Neutrophil (primary cell): ENCODE results near the gene PERCC1.

Experiments
- H3K27ac ChIP-seq: fragments of 200-600 bp; sonication (generic); 2 replicates; pipeline ENCODE4 v1.5.1; 2016; ENCODE audit warnings: mild to moderate bottlenecking, moderate library complexity
- H3K27me3 ChIP-seq: fragments of 200-600 bp; sonication (generic); 2 replicates; pipeline ENCODE4 v1.6.0; 2016; ENCODE audit warnings: mild to moderate bottlenecking
- H3K36me3 ChIP-seq: fragments of 200-600 bp; sonication (generic); 2 replicates; pipeline ENCODE4 v1.5.1; 2017
- H3K4me1 ChIP-seq, 2 experiments: fragments of 200-600 bp in 1 of 2; sonication (generic) in 1 of 2; 1 replicate in 1 of 2; 2 replicates in 1 of 2; pipeline versions ENCODE4 v1.5.1 to v1.6.1; 2013 to 2016; ENCODE audit warnings: low read depth in 1 of 2, low read length in 1 of 2, mild to moderate bottlenecking in 1 of 2, moderate library complexity in 1 of 2; ENCODE audit not compliant: control insufficient read depth in 1 of 2, insufficient read depth in 1 of 2
- H3K4me3 ChIP-seq, 2 experiments: fragments of 200-600 bp in 1 of 2; sonication (generic) in 1 of 2; 1 replicate in 1 of 2; 2 replicates in 1 of 2; pipeline ENCODE4 v1.5.1; 2013 to 2016; ENCODE audit warnings: low read depth in 1 of 2, low read length in 1 of 2, mild to moderate bottlenecking in 1 of 2, moderate library complexity in 1 of 2
- H3K9me3 ChIP-seq: fragments of 200-600 bp; sonication (generic); 2 replicates; pipeline ENCODE4 v1.5.1; 2016
- TF ChIP-seq, protein P1 (sequence below): fragments of 200-600 bp; sonication (generic); IDR thresholded peaks from 2 replicates; pipeline ENCODE4 v1.5.1; 2016; ENCODE audit warnings: antibody characterized with exemption

Gene PERCC1

DNA sequence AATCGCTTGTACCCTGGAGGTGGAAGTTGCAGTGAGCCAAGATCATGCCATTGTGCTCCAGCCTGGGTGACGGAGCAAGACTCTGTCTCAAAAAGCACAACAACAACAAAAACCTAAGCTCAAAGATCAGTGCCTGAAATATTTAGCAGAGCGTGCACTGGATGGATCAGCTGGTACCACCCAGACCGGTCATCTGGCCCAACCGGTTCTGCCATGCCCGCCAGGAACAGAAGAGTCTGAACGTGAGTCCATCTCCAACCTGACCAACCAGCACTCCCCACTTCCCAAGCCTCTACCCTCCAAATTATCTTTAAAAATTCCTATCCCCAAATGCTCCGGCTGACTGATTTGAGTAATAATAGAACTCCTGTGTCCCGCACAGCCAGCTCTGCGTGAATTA lies 8.8 kb upstream of the PERCC1 start:
- Histone ChIP-seq H3K27ac (no peak overlapping the region), H3K4me3 (no peak overlapping the region), H3K27me3 (no peaks in the 10 kb centered on the region), H3K9me3 (no peaks in the 10 kb centered on the region), H3K36me3 (no peaks in the 10 kb centered on the region), H3K4me1 (peaks cover 13 to 16% of the 10 kb centered on the region in 2 experiments)
- TF ChIP-seq, protein P1, sequence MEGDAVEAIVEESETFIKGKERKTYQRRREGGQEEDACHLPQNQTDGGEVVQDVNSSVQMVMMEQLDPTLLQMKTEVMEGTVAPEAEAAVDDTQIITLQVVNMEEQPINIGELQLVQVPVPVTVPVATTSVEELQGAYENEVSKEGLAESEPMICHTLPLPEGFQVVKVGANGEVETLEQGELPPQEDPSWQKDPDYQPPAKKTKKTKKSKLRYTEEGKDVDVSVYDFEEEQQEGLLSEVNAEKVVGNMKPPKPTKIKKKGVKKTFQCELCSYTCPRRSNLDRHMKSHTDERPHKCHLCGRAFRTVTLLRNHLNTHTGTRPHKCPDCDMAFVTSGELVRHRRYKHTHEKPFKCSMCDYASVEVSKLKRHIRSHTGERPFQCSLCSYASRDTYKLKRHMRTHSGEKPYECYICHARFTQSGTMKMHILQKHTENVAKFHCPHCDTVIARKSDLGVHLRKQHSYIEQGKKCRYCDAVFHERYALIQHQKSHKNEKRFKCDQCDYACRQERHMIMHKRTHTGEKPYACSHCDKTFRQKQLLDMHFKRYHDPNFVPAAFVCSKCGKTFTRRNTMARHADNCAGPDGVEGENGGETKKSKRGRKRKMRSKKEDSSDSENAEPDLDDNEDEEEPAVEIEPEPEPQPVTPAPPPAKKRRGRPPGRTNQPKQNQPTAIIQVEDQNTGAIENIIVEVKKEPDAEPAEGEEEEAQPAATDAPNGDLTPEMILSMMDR, result no peak

DNA sequence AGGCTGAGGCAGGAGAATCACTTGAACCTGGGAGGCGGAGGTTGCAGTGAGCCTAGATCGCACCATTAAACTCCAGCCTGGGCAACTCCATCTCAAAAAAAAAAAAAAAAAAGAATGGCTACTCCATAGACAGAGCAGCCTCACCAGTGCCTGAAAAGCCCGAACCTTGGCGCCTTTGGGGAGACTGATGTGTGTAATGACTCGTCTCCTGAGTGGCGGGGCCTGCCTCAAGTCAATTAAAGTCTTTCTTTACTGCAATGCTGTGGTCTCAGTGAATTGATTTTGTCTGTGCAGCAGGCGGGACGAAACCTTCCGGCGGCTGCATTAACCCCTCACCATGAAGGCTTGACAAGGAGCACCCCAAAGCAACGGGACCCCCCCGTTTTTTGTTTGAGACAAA lies 6.8 kb upstream of the PERCC1 start:
- Histone ChIP-seq H3K4me1 (peaks cover 13 to 19% of the 10 kb centered on the region in 2 experiments), H3K36me3 (no peaks in the 10 kb centered on the region), H3K27me3 (peaks cover 13% of the 10 kb centered on the region), H3K9me3 (no peaks in the 10 kb centered on the region), H3K27ac (no peak overlapping the region), H3K4me3 (no peak overlapping the region)
- TF ChIP-seq, protein P1, result no peak

- Histone ChIP-seq H3K36me3 (no peaks in the 10 kb centered on the region), H3K4me3 (no peak overlapping the region), H3K27me3 (peaks cover 30% of the 10 kb centered on the region), H3K27ac (no peak overlapping the region), H3K4me1 (peaks cover 5 to 10% of the 10 kb centered on the region in 2 experiments), H3K9me3 (no peaks in the 10 kb centered on the region)
- TF ChIP-seq, protein P1, result no peak
These were observed 5.1 kb upstream of the PERCC1 start for GRCh38 chr16:1425616-1426370.

DNA sequence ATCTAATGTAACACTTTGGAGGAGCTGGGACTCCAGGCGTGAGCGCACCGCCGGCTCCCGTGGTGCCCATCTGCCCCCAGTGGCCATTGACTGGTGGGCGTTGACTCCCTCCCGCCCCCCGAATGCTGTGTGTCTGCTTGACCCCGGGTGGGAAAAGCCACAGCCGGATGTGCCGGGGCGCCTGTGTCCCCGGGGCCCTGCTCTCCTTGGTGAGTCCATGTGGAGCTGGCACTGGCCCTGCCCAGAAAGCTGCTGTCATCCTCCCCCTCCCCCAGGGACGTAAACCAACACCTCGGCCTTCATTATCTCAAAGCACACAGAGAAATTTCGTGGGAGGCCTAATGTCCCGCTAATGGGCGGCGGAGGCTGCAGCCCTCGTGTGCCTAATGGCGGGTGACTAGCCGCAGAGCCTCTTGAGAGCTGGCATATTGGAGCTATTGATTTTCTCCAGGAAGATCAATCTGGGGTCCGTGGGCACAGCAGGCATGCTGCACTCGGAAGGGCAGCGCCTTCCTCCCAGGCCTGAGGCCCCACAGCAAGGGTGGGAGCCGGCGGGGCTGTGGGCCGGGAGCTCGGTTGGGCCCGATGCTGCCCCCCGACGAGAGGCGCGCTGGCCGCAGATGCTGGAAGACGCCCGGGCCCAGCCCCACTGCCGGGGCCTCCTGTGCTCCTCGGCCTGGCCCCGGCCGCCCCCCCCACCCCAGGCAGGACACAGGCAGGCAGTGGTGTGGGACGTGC lies 4.0 kb upstream of the PERCC1 start:
- Histone ChIP-seq H3K36me3 (no peaks in the 10 kb centered on the region), H3K27me3 (peaks cover 42% of the 10 kb centered on the region), H3K4me3 (no peak overlapping the region), H3K4me1 (peaks cover 0 to 3% of the 10 kb centered on the region in 2 experiments), H3K27ac (no peak overlapping the region), H3K9me3 (no peaks in the 10 kb centered on the region)
- TF ChIP-seq, protein P1, result no peak

- H3K36me3 ChIP-seq, result no peaks in the 10 kb centered on the region
- H3K27me3 ChIP-seq, result peaks cover 50% of the 10 kb centered on the region
- no peak overlapping the region for H3K27ac ChIP-seq
- no peak overlapping the region for H3K4me3 ChIP-seq
- TF ChIP-seq, protein P1, result no peak
- H3K4me1 ChIP-seq, result peaks cover 0 to 3% of the 10 kb centered on the region in 2 experiments
- H3K9me3 ChIP-seq, result no peaks in the 10 kb centered on the region
These were observed 3.1 kb upstream of the PERCC1 start for GRCh38 chr16:1427473-1428461.
